ENCODE data around the gene PGK1. TPM values are rescaled to one million over a fixed set of nuclear protein-coding genes. Genes with fewer than 3 reads are reported as not detected.
"Not testable (repeated sequence)": the region's sequence is repeated elsewhere in the genome, so short reads cannot be mapped to it uniquely, and the experiment has no call there.

The PGK1 gene
- 100 to 1,000 TPM; 908 to 924 TPM for total RNA-seq

DNA sequence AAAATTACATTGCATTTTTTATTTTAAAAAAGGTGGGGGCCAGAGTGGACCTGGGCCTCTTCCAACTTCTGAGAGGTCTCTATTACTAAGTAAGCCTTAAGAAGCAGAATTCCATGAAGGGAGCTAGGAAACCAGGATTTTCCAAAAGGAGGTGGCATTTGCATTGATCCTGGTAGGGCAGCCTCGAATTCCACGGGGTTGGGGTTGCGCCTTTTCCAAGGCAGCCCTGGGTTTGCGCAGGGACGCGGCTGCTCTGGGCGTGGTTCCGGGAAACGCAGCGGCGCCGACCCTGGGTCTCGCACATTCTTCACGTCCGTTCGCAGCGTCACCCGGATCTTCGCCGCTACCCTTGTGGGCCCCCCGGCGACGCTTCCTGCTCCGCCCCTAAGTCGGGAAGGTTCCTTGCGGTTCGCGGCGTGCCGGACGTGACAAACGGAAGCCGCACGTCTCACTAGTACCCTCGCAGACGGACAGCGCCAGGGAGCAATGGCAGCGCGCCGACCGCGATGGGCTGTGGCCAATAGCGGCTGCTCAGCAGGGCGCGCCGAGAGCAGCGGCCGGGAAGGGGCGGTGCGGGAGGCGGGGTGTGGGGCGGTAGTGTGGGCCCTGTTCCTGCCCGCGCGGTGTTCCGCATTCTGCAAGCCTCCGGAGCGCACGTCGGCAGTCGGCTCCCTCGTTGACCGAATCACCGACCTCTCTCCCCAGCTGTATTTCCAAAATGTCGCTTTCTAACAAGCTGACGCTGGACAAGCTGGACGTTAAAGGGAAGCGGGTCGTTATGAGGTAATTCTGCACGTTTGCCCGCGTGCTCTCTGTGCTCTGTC is at the start of gene PGK1:
PGK1 (plus strand) TSS at position 626 of the 824 bp plus-strand sequence; CDS start at position 719, 93 bp downstream.
- DNase-seq = peak; percentile 96
- Mint-ChIP-seq H3K4me1 (ENCODE audit: low read depth) (peaks cover 40% of the 10 kb centered on the region), H3K4me3 (peak within 1 kb of the TSS; percentile 93), H3K27ac (peak within 1 kb of the TSS; percentile 90), H3K9me3 (no peaks in the 10 kb centered on the region), H3K27me3 (no peaks in the 10 kb centered on the region), H3K36me3 (peaks cover 36% of the 10 kb centered on the region)
- intact Hi-C loops (cut with micrococcal nuclease) = loop anchor here (1.0 to 10.0 kb wide), 11 partner anchors 19 to 1151 kb away; partner anchors contain the start of genes ATP7A, COX7B, CYSLTR1 and P2RY10
- ChIA-PET POLR2A (interaction anchor here (1.0 to 1.9 kb wide), 4 partner anchors 10 to 205 kb away, joined by 3 to 10 read pairs (median 4); partner anchors contain the start of gene COX7B), CTCF (interaction anchor here (0.8 kb wide), 1 partner anchor 79 kb away, joined by 3 read pairs; no protein-coding TSS in a partner anchor)

DNA sequence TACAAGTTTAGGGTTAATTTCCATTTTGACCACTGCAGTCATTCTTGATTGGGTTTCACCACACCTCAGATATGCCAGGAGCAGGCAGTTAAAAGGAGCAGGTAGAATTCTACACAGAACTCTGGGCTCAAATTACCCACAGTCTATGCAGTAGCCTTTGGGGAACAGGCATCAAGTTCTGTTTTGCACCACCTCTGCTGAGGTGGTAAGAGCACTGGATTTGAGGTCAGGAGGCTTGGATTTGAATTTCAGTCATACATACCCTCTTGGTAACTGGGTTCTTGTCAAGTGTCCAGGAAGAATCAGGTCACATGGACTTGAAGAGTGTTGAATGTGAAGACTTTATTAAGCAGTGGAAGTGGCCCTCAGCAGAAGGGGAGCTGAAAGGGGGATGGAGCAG is 40.4 kb upstream of the PGK1 start:
- no peak overlapping the region for H3K4me3 Mint-ChIP-seq
- no peaks in the 10 kb centered on the region for H3K9me3 Mint-ChIP-seq
- no peak overlapping the region for H3K27ac Mint-ChIP-seq
- no peak for DNase-seq
- H3K27me3 Mint-ChIP-seq = no peaks in the 10 kb centered on the region
- POLR2A ChIA-PET = no interaction called here
- CTCF ChIA-PET = no interaction called here
- H3K4me1 Mint-ChIP-seq (ENCODE audit: low read depth) = peaks cover 13% of the 10 kb centered on the region
- intact Hi-C loops (cut with micrococcal nuclease) = no loop called here
- H3K36me3 Mint-ChIP-seq = no peaks in the 10 kb centered on the region

DNA sequence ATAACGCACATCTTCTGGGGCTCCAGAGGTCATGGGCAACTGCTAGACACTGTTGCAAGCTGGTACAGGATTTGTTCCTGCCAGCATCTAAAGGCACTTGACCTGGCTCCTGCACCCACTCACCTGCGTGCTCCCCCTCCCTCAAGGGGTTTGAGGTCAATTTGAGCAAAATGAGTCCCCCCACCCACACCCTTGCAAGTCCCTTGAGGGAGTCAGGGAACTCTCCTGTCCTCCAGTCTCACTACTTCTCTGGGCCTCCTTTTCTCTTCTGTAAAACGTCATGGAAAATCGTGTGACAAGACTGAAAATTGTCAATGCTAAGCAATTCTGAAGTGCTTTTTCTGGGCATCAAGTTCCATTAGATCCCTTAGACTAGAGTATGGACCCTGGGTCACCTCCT is 39.9 kb upstream of the PGK1 start:
- intact Hi-C loops (cut with micrococcal nuclease) = no loop called here
- no peak overlapping the region for H3K27ac Mint-ChIP-seq
- peaks cover 13% of the 10 kb centered on the region for H3K4me1 Mint-ChIP-seq (ENCODE audit: low read depth)
- DNase-seq = no peak
- H3K4me3 Mint-ChIP-seq = no peak overlapping the region
- peaks cover 2% of the 10 kb centered on the region for H3K9me3 Mint-ChIP-seq
- no peaks in the 10 kb centered on the region for H3K36me3 Mint-ChIP-seq
- ChIA-PET POLR2A (interaction anchor here (0.6 to 1.2 kb wide), 4 partner anchors 17 to 186 kb away, joined by 3 to 4 read pairs (median 3); partner anchors contain the start of gene PGK1), CTCF (interaction anchor here (0.6 to 1.0 kb wide), 2 partner anchors 37 to 39 kb away, joined by 3 to 7 read pairs; no protein-coding TSS in a partner anchor)
- H3K27me3 Mint-ChIP-seq = no peaks in the 10 kb centered on the region

DNA sequence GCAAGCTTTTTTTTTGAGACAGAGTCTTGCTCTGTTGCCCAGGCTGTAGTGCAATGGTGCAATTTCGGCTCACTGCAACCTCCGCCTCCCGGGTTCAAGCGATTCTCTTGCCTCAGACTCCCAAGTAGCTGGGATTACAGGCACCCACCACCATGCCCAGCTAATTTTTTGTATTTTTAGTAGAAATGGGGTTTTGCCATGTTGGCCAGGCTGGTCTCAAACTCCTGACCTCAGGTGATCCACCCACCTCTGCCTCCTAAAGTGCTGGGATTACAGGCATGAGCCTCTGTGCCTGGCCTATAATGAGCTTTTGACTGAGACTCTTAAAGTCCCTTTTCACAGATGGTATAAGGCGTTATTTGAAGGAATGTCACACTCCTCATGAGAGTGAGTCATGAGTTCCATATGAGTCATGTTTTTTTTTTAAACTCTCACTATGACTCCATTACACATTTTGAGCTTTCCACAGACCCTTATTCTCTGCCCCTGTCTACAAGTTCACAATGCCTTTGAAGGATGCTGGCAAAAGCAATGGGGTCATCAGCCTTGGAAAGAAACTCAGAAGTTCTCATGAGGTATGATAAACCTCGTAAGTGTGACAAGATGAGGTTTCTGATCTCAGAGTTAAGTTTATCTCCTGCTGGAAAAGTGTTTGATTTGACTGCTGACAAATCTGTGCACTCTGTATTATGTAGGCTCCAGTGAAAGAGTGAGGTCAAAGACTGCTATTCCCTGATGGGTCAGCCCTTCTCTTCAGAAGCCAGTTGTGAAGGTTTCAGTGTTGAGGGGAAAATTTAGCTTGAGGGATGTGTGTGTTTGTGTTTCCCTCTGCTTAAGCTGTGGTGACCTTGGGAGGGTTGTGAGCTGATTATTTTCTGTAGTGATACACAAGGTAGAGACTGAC is 39.1 kb upstream of the PGK1 start:
- POLR2A ChIA-PET = interaction anchor here (0.6 to 1.2 kb wide), 4 partner anchors 18 to 187 kb away, joined by 3 to 4 read pairs (median 3); partner anchors contain the start of gene PGK1
- not testable (repeated sequence) for H3K4me3 Mint-ChIP-seq
- intact Hi-C loops (cut with micrococcal nuclease) = loop anchor here (1.0 kb wide), 2 partner anchors 39 to 155 kb away; partner anchors contain the start of genes ATP7A and PGK1

DNA sequence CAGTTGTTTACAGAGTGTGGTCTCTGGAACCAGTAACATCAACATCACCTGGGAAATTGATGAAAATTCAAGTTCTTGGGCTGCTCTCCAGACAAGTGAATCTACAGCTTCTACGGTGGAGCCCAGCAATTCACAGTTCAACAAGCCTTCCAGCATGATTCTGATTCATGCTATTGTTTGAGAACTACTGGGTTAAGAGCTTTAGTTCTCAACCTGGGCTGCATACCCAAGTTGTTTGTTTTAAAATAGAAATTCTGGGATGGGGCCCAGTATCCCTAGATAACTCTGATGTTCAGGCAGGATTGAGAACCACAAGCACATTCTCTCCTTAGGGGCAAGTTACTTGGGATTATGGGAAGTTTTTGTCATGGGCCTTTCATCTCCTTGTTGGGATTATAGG is 37.9 kb upstream of the PGK1 start:
- H3K4me3 Mint-ChIP-seq = no peak overlapping the region
- H3K27me3 Mint-ChIP-seq = no peaks in the 10 kb centered on the region
- intact Hi-C loops (cut with micrococcal nuclease) = no loop called here
- peaks cover 5% of the 10 kb centered on the region for H3K9me3 Mint-ChIP-seq
- ChIA-PET CTCF (no interaction called here), POLR2A (no interaction called here)
- no peaks in the 10 kb centered on the region for H3K36me3 Mint-ChIP-seq
- DNase-seq = no peak
- no peak overlapping the region for H3K27ac Mint-ChIP-seq
- H3K4me1 Mint-ChIP-seq (ENCODE audit: low read depth) = peaks cover 13% of the 10 kb centered on the region

More for the DNA sequence above, 39.1 kb upstream of the PGK1 start:
- not testable (repeated sequence) for H3K27me3 Mint-ChIP-seq, H3K9me3 Mint-ChIP-seq, H3K36me3 Mint-ChIP-seq
- DNase-seq = peak; percentile 13
- CTCF ChIA-PET = interaction anchor here (0.6 to 1.0 kb wide), 3 partner anchors 8 to 38 kb away, joined by 3 to 7 read pairs (median 3); no protein-coding TSS in a partner anchor
- Mint-ChIP-seq H3K4me1 (ENCODE audit: low read depth) (peaks cover 13% of the 10 kb centered on the region), H3K27ac (peak overlapping the region; percentile 80)

- POLR2A ChIA-PET = no interaction called here
- no peak for DNase-seq
- peaks cover 7% of the 10 kb centered on the region for H3K36me3 Mint-ChIP-seq
- no peak overlapping the region for H3K4me3 Mint-ChIP-seq
- CTCF ChIA-PET = interaction anchor here (0.6 kb wide), 1 partner anchor 45 kb away, joined by 3 read pairs; no protein-coding TSS in a partner anchor
- no peak overlapping the region for H3K27ac Mint-ChIP-seq
- no peaks in the 10 kb centered on the region for H3K27me3 Mint-ChIP-seq
- peaks cover 23% of the 10 kb centered on the region for H3K9me3 Mint-ChIP-seq
- intact Hi-C loops (cut with micrococcal nuclease) = no loop called here
- H3K4me1 Mint-ChIP-seq (ENCODE audit: low read depth) = peaks cover 5% of the 10 kb centered on the region
These were observed 32.7 kb upstream of the PGK1 start for GRCh38 chrX:78071331-78071730.

DNA sequence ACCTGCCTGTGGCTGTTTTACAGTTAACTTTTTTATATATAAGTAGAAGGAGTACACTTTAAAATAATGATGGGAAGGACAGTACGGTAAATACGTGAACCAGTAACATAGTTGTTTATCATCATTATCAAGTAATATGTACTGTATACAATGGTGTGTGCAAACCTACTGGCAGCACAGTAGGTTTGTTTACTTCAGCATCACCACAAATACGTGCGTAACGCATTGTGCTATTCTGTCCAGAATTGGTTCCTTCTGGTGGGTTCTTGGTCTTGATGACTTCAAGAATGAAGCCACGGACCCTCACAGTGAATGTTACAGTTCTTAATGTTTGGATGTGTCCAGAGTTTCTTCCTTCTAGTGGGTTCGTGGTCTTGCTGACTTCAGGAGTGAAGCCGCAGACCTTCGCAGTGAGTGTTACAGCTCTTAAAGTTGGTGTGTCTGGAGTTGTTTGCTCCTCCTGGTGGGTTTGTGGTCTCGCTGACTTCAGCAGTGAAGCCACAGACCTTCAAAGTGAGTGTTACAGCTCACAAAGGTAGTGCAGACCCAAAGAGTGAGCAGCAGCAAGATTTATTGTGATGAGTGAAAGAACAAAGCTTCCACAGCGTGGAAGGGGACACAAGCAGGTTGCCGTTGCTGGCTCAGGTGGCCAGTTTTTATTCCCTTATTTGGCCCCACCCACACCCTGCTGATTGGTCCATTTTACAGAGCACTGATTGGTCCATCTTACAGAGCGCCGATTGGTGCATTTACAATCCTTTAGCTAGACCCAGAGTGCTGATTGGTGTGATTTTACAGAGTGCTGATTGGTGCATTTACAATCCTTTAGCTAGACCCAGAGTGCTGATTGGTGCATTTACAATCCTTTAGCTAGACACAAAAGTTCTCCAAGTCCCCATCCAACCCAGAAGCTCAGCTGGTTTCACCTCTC is 30.6 kb upstream of the PGK1 start:
- peaks cover 35% of the 10 kb centered on the region for H3K9me3 Mint-ChIP-seq
- peak; percentile 15 for DNase-seq
- H3K36me3 Mint-ChIP-seq; H3K27ac Mint-ChIP-seq; intact Hi-C loops (cut with micrococcal nuclease); H3K4me1 Mint-ChIP-seq (ENCODE audit: low read depth); POLR2A ChIA-PET; H3K27me3 Mint-ChIP-seq; H3K4me3 Mint-ChIP-seq: not testable (repeated sequence)
- CTCF ChIA-PET = interaction anchor here (1.1 to 1.4 kb wide), 2 partner anchors 8 to 48 kb away, joined by 3 to 6 read pairs; no protein-coding TSS in a partner anchor

DNA sequence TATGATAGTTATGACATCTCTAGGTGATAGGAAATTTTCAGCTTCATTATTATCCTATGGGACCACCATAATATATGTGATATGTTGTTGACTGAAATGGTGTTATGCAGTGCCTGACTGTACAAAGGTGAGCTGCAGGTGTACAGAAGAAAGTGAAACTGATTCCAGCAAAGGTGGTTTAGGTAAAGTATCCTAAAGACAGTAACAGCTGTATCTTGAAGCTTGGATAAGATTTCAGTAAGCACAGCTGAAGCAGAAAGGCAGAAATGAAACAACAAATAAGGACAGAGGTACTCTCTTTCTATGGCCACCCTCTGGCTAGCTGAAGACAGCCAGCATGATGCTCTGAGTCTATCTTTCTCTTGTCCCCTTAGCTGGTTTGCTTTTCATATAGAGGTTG is 30.0 kb upstream of the PGK1 start:
- H3K36me3 Mint-ChIP-seq = peaks cover 7% of the 10 kb centered on the region
- no peak overlapping the region for H3K27ac Mint-ChIP-seq
- no peak for DNase-seq
- H3K9me3 Mint-ChIP-seq = peaks cover 35% of the 10 kb centered on the region
- POLR2A ChIA-PET = no interaction called here
- peaks cover 5% of the 10 kb centered on the region for H3K4me1 Mint-ChIP-seq (ENCODE audit: low read depth)
- H3K4me3 Mint-ChIP-seq = no peak overlapping the region
- no peaks in the 10 kb centered on the region for H3K27me3 Mint-ChIP-seq
- CTCF ChIA-PET = interaction anchor here (0.6 to 1.4 kb wide), 3 partner anchors 9 to 1454 kb away, joined by 3 to 6 read pairs (median 3); no protein-coding TSS in a partner anchor
- intact Hi-C loops (cut with micrococcal nuclease) = no loop called here

GRCh38 chrX:78075787-78076389 is 28.2 kb upstream of the PGK1 start:
- Mint-ChIP-seq H3K9me3 (peaks cover 32% of the 10 kb centered on the region), H3K4me3 (no peak overlapping the region), H3K27ac (no peak overlapping the region), H3K27me3 (no peaks in the 10 kb centered on the region), H3K4me1 (ENCODE audit: low read depth) (peaks cover 5% of the 10 kb centered on the region), H3K36me3 (peaks cover 7% of the 10 kb centered on the region)
- intact Hi-C loops (cut with micrococcal nuclease) = no loop called here
- POLR2A ChIA-PET = no interaction called here
- CTCF ChIA-PET = no interaction called here
- DNase-seq = peak; percentile 31

DNA sequence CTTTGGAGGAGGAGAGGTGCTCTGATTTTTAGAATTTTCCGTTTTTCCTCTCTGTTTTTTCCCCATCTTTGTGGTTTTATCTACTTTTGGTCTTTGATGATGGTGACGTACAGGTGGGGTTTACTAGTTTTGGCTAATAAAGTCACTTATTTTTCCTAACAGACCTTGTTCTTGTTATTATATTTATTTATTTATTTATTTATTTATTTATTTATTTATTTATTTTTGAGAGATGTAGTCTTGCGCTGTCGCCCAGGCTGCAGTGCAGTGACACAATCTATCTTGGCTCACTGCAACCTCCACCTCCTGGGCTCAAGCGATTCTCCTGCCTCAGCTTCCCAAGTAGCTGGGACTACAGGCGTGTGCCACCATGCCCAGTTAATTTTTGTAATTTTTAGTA is 22.6 kb upstream of the PGK1 start:
- H3K36me3 Mint-ChIP-seq; CTCF ChIA-PET; DNase-seq; H3K27ac Mint-ChIP-seq; H3K4me1 Mint-ChIP-seq (ENCODE audit: low read depth); H3K4me3 Mint-ChIP-seq; intact Hi-C loops (cut with micrococcal nuclease); POLR2A ChIA-PET; H3K27me3 Mint-ChIP-seq: not testable (repeated sequence)
- H3K9me3 Mint-ChIP-seq = peaks cover 14% of the 10 kb centered on the region

DNA sequence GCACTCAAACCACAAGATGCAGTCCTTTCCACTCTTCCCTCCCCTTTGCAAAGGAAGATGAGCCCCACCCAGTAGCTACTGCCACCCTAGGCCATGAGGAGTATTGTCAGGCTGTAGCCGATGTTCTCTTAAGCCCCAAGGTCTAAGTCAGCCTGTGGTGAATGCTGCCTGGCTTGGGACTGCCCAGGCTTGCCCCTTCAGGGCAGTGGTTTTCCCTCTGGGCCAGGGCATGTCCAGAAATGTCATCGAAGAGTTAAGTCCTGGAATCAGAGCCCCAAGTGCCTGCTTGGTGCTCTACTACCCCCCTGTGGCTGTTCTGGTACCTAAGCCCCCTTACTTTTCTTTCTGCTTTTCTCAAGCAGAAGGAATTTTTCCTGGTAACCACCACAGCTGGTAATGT is 11.8 kb upstream of the PGK1 start:
- no peak overlapping the region for H3K27ac Mint-ChIP-seq
- peaks cover 6% of the 10 kb centered on the region for H3K9me3 Mint-ChIP-seq
- ChIA-PET CTCF (no interaction called here), POLR2A (no interaction called here)
- H3K27me3 Mint-ChIP-seq = no peaks in the 10 kb centered on the region
- no peaks in the 10 kb centered on the region for H3K4me1 Mint-ChIP-seq (ENCODE audit: low read depth)
- DNase-seq = peak; percentile 10
- intact Hi-C loops (cut with micrococcal nuclease) = loop anchor here (5.0 kb wide), 1 partner anchor 70 kb away; no protein-coding TSS in a partner anchor
- H3K4me3 Mint-ChIP-seq = no peak overlapping the region
- peaks cover 3% of the 10 kb centered on the region for H3K36me3 Mint-ChIP-seq

All from activated CD4-positive, alpha-beta memory T cell treated with anti-CD3 and anti-CD28 coated beads for 36 hours (primary cell).